ENCODE results near the gene CCBE1.

GRCh38 chr18:59516356-59517155 is 180.7 kb downstream of the CCBE1 start:
- TF ChIP-seq, protein P1, sequence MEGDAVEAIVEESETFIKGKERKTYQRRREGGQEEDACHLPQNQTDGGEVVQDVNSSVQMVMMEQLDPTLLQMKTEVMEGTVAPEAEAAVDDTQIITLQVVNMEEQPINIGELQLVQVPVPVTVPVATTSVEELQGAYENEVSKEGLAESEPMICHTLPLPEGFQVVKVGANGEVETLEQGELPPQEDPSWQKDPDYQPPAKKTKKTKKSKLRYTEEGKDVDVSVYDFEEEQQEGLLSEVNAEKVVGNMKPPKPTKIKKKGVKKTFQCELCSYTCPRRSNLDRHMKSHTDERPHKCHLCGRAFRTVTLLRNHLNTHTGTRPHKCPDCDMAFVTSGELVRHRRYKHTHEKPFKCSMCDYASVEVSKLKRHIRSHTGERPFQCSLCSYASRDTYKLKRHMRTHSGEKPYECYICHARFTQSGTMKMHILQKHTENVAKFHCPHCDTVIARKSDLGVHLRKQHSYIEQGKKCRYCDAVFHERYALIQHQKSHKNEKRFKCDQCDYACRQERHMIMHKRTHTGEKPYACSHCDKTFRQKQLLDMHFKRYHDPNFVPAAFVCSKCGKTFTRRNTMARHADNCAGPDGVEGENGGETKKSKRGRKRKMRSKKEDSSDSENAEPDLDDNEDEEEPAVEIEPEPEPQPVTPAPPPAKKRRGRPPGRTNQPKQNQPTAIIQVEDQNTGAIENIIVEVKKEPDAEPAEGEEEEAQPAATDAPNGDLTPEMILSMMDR (conservative IDR thresholded peaks at IDR 0.05): no peak
- no peak for TF ChIP-seq ZFX (IDR thresholded peaks at IDR 0.05)

All from C4-2B (cell line).